GM23338 (cell line): Measurements from ENCODE around the gene URI1. TPM values are rescaled to one million over a fixed set of nuclear protein-coding genes. Genes with fewer than 3 reads are reported as not detected.

Source experiments
- ATAC-seq: fragments of 200-7000 bp; cut with Tn5 transposase; 3 replicates; pipeline ENCODE4 v1.9.1; 2020
- DNase-seq: peaks from one replicate; pipeline ENCODE4 v3.0.0-alpha.2; 2015; ENCODE audit warnings: low spot score
- H2AFZ ChIP-seq: fragments of 200-600 bp; sonication (generic); 2 replicates; pipeline ENCODE4 v1.8.0; 2016; ENCODE audit warnings: antibody characterized with exemption, mild to moderate bottlenecking, moderate library complexity
- H3F3A ChIP-seq: fragments of 200-600 bp; sonication (generic); replicated peaks from 2 replicates; pipeline ENCODE4 v1.8.0; 2017; ENCODE audit warnings: antibody characterized with exemption, mixed run types, low read depth
- H3K27ac ChIP-seq: fragments of 200-600 bp; sonication (generic); 2 replicates; pipeline ENCODE4 v1.6.1; 2016; ENCODE audit warnings: low read depth
- H3K27me3 ChIP-seq: fragments of 200-600 bp; sonication (generic); 2 replicates; pipeline ENCODE4 v1.8.0; 2016; ENCODE audit warnings: mild to moderate bottlenecking, mixed run types, moderate library complexity; ENCODE audit not compliant: insufficient read depth
- H3K36me3 ChIP-seq: fragments of 200-600 bp; sonication (generic); 2 replicates; pipeline ENCODE4 v1.8.0; 2016; ENCODE audit warnings: mild to moderate bottlenecking; ENCODE audit not compliant: insufficient read depth
- H3K4me1 ChIP-seq: fragments of 200-600 bp; sonication (generic); 2 replicates; pipeline ENCODE4 v1.8.0; 2016; ENCODE audit warnings: mild to moderate bottlenecking, moderate library complexity; ENCODE audit not compliant: insufficient read depth
- H3K4me2 ChIP-seq: fragments of 200-600 bp; sonication (generic); 2 replicates; pipeline ENCODE4 v1.7.1; 2017; ENCODE audit warnings: mixed run types
- H3K4me3 ChIP-seq: fragments of 200-600 bp; sonication (generic); 2 replicates; pipeline ENCODE4 v1.6.1; 2016; ENCODE audit warnings: mixed run types
- H3K79me2 ChIP-seq: fragments of 200-600 bp; sonication (generic); replicated peaks from 2 replicates; pipeline ENCODE4 v1.8.0; 2017; ENCODE audit warnings: mild to moderate bottlenecking; ENCODE audit not compliant: insufficient read depth
- H3K9me2 ChIP-seq: fragments of 200-600 bp; sonication (generic); 2 replicates; pipeline ENCODE4 v1.8.0; 2017; ENCODE audit not compliant: insufficient read depth
- H4K20me1 ChIP-seq: fragments of 200-600 bp; sonication (generic); replicated peaks from 2 replicates; pipeline ENCODE4 v1.8.0; 2017; ENCODE audit warnings: mild to moderate bottlenecking; ENCODE audit not compliant: insufficient read depth
- H3K27ac Mint-ChIP-seq: 2 replicates; pipeline ENCODE4 v1.8.0; 2020; ENCODE audit warnings: inconsistent platforms, mild to moderate bottlenecking, moderate library complexity, mixed read lengths
- H3K27me3 Mint-ChIP-seq: 3 replicates; pipeline ENCODE4 v1.8.0; 2022; ENCODE audit warnings: low read depth, mild to moderate bottlenecking, moderate library complexity, mixed read lengths, inconsistent platforms; ENCODE audit not compliant: insufficient read depth, poor library complexity
- H3K36me3 Mint-ChIP-seq: 3 replicates; pipeline ENCODE4 v1.8.0; 2021; ENCODE audit warnings: low read depth, mild to moderate bottlenecking, inconsistent platforms, moderate library complexity, mixed read lengths
- H3K4me1 Mint-ChIP-seq: 3 replicates; pipeline ENCODE4 v1.8.0; 2020; ENCODE audit warnings: mild to moderate bottlenecking, inconsistent platforms, mixed read lengths
- H3K4me3 Mint-ChIP-seq: 3 replicates; pipeline ENCODE4 v1.8.0; 2021; ENCODE audit warnings: moderate library complexity, mild to moderate bottlenecking, inconsistent platforms, mixed read lengths
- H3K9me3 Mint-ChIP-seq: 3 replicates; pipeline ENCODE4 v1.8.0; 2020; ENCODE audit warnings: moderate library complexity, mild to moderate bottlenecking, inconsistent platforms, mixed read lengths
- NANOG ChIP-seq: IDR thresholded peaks from 2 replicates; pipeline ENCODE4 v1.6.1; 2016; ENCODE audit warnings: antibody characterized with exemption, borderline replicate concordance
- REST ChIP-seq: IDR thresholded peaks from one replicate; pipeline ENCODE4 v1.6.1; 2018; ENCODE audit warnings: antibody characterized with exemption; ENCODE audit not compliant: unreplicated experiment
- ZNF462 ChIP-seq: fragments of 250-450 bp; sonication (Bioruptor Pico); IDR thresholded peaks from 2 replicates; pipeline ENCODE4 v1.5.0; 2020; ENCODE audit warnings: mild to moderate bottlenecking, moderate library complexity
- polyA plus RNA-seq: library from polyadenylated mRNA; unstranded; fragments of >200 nt; fragmentation: Nextera tagmentation; extraction: Ambion mirVana; gene quantifications from 2 replicates; pipeline ENCODE4 v1.2.1, GENCODE V29; 2016
- total RNA-seq: library from RNA; depleted of rRNA; stranded (reverse); fragments of >200 nt; shearing (Covaris generic); gene quantifications from 2 replicates; pipeline ENCODE4 v1.2.3, GENCODE V29; 2014

Gene URI1
- total and polyA plus RNA-seq, 2 experiments from 2014 or later = 27.6 to 68.4 TPM

- TF ChIP-seq REST = no peak
Observed at GRCh38 chr19:30006207-30006606, 64.2 kb downstream of the URI1 start (continued).

- TF ChIP-seq NANOG (no peak), ZNF462 (CRISPR knock-in tag) (no peak)
- H3K79me2 ChIP-seq = peaks cover 9% of the 10 kb centered on the region; the same call in 1 of the 2 replicates
- no peaks in the 10 kb centered on the region for H3K27me3 ChIP-seq
- no peaks in the 10 kb centered on the region for H4K20me1 ChIP-seq
- no peak overlapping the region for H3K4me3 Mint-ChIP-seq
- no peaks in the 10 kb centered on the region for H3K9me2 ChIP-seq
- H3K36me3 Mint-ChIP-seq = peaks cover 25% of the 10 kb centered on the region; the same call in 2 of the 3 replicates
- H3K27ac ChIP-seq = no peak overlapping the region
- H3K27me3 Mint-ChIP-seq = no peaks in the 10 kb centered on the region
- no peak overlapping the region for H3K4me2 ChIP-seq
- ATAC-seq (no peak), DNase-seq (no peak)
- H3K4me1 Mint-ChIP-seq = peaks cover 22% of the 10 kb centered on the region; the same call in 2 of the 3 replicates
- H2AFZ ChIP-seq = no peak overlapping the region
- no peaks in the 10 kb centered on the region for H3K9me3 Mint-ChIP-seq
- no peak overlapping the region for H3K27ac Mint-ChIP-seq
- peaks cover 8% of the 10 kb centered on the region for H3K4me1 ChIP-seq
- no peaks in the 10 kb centered on the region for H3F3A ChIP-seq
- H3K4me3 ChIP-seq = no peak overlapping the region
- no peaks in the 10 kb centered on the region; the same call in 1 of the 2 replicates for H3K36me3 ChIP-seq
Observed at GRCh38 chr19:30008169-30008568, 66.1 kb downstream of the URI1 start.
